Left lung (tissue), 10 donors: ENCODE results near the gene RAB3D. TPM values are rescaled to one million over a fixed set of nuclear protein-coding genes. Genes with fewer than 3 reads are reported as not detected.
"Not testable (repeated sequence)": the region's sequence is repeated elsewhere in the genome, so short reads cannot be mapped to it uniquely, and the experiment has no call there.

Experiments used
- ATAC-seq: fragments of 200-7000 bp; cut with Tn5 transposase; one replicate; pipeline ENCODE4 v1.9.1; 2020; ENCODE audit warnings: moderate library complexity
- DNase-seq, 4 donors: peaks; one replicate each; pipeline ENCODE4 v3.0.0-alpha.2; 2013 to 2020
- H3K27ac ChIP-seq, 2 donors: fragments of 200-600 bp; sonication (generic) in 1 of 2; one replicate each; pipeline versions ENCODE4 v1.5.0 to v1.8.0; 2020 to 2021
- H3K27me3 ChIP-seq, 2 donors: fragments of 200-600 bp; sonication (generic) in 1 of 2; one replicate each; pipeline versions ENCODE4 v1.5.0 to v1.8.0; 2020 to 2021
- H3K36me3 ChIP-seq, 2 donors: fragments of 200-600 bp; sonication (generic) in 1 of 2; one replicate each; pipeline versions ENCODE4 v1.5.0 to v1.8.0; 2020 to 2021
- H3K4me1 ChIP-seq, 2 donors: fragments of 200-600 bp; one replicate each; pipeline ENCODE4 v1.8.0; 2021
- H3K4me3 ChIP-seq, 2 donors: fragments of 200-600 bp; sonication (generic) in 1 of 2; one replicate each; pipeline versions ENCODE4 v1.5.0 to v1.8.0; 2020 to 2021; ENCODE audit warnings: mild to moderate bottlenecking in 1 of 2
- H3K9me3 ChIP-seq, 2 donors: fragments of 200-600 bp; sonication (generic) in 1 of 2; one replicate each; pipeline versions ENCODE4 v1.5.0 to v1.8.0; 2020 to 2021
- CTCF ChIP-seq, 2 donors: fragments of 200-600 bp; sonication (generic) in 1 of 2; IDR thresholded peaks; one replicate each; pipeline versions ENCODE4 v1.5.0 to v1.8.0; 2021; ENCODE audit warnings: antibody characterized with exemption in 2 of 2
- intact Hi-C, 2 donors: fragments of 100-400 bp; cut with DNase I; formaldehyde crosslinking; loops; one replicate each; pipeline versions ENCODE4 v1.11.2 to v1.14.2; 2022
- polyA plus RNA-seq, 6 donors: library from polyadenylated mRNA; unstranded; fragments of 120-200 nt; gene quantifications; one replicate each; pipeline ENCODE4 v1.2.1, GENCODE V29; 2013; ENCODE audit not compliant: insufficient read length in 6 of 6
- total RNA-seq, 2 donors: library from RNA; stranded (reverse); fragmentation: NEBNext Ultra II Directional; extraction: Animal tissue kit (Norgen Biotek cat#: 25700); gene quantifications; one replicate each; pipeline ENCODE4 v1.2.1, GENCODE V29; 2021
- donor health status: DM: no; HTN: yes; CAD: no.
- donor health status: DM: no; HTN: no; CAD: no.

The RAB3D gene
- total and polyA plus RNA-seq, 8 donors: 16.3 to 71.6 (median 19.3) TPM

DNA sequence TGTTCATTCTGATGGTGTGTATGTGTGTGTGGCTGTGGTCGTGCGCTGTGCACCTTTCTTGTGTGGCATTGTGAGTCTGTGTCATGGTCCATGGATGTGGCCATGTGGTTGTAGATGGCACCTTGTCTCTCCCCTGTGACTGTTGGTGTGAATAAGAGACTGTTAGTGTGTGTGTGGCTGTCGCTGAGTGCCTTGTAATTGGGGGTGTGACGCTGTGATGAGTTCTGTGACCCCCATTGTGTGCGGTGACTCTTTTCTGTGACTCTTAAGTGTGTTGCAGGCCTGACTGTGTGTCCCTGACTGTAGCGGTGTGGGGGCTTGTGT, 16.6 kb upstream of the RAB3D start:
- no peak for DNase-seq
- no peak for TF ChIP-seq CTCF (IDR thresholded peaks at IDR 0.05)

GRCh38 chr19:11355160-11356073, 16.0 kb upstream of the RAB3D start, which contains the start of gene PLPPR2:
Gene PLPPR2 (plus strand): TSS chr19:11355432. CDS start chr19:11357674, 2,242 bp downstream.
- peak; percentile 98 for ATAC-seq
- DNase-seq: peak; percentile 74 to 98 (median 90)
- H3K4me3 ChIP-seq: peak within 1 kb of the TSS; percentile 44 to 58
- H3K27me3 ChIP-seq: no peaks in the 10 kb centered on the region
- no peaks in the 10 kb centered on the region for H3K9me3 ChIP-seq
- H3K27ac ChIP-seq: peak within 1 kb of the TSS; percentile 7 to 55
- no peak for TF ChIP-seq CTCF (IDR thresholded peaks at IDR 0.05)
- H3K36me3 ChIP-seq: peaks cover 0 to 12% of the 10 kb centered on the region in 2 donors
- intact Hi-C loops: no loop called here
- peaks cover 0 to 17% of the 10 kb centered on the region in 2 donors for H3K4me1 ChIP-seq

More for the DNA sequence above, 16.6 kb upstream of the RAB3D start:
- ATAC-seq: no peak
- intact Hi-C loops: no loop called here
- no peaks in the 10 kb centered on the region for H3K9me3 ChIP-seq
- H3K4me3 ChIP-seq: peak overlapping the region; percentile 44 to 58
- H3K27ac ChIP-seq: no peak overlapping the region
- no peaks in the 10 kb centered on the region for H3K27me3 ChIP-seq
- peaks cover 0 to 19% of the 10 kb centered on the region in 2 donors for H3K36me3 ChIP-seq
- H3K4me1 ChIP-seq: peaks cover 0 to 17% of the 10 kb centered on the region in 2 donors

DNA sequence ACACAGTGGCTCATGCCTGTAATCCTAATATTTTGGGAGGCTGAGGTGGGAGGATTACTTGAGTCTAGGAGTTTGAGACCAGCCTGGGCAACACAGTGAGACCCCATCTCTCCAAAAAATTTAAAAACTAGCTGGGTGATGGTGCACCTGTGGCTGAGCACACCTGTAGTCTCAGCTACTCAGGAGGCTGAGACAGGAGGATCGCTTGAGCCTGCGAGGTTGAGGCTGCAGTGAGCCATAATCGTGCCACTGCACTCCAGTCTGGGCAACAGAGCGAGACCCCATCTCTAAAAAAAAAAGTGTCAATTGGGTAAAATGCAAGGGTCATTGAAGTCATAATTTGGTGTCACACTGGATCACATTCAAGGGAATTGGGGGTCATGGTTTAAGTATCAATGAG, 14.6 kb upstream of the RAB3D start:
- H3K27ac ChIP-seq, H3K4me3 ChIP-seq, DNase-seq, H3K27me3 ChIP-seq, H3K36me3 ChIP-seq, ATAC-seq, H3K9me3 ChIP-seq, intact Hi-C loops: not testable (repeated sequence)
- peaks cover 0 to 17% of the 10 kb centered on the region in 2 donors for H3K4me1 ChIP-seq

DNA sequence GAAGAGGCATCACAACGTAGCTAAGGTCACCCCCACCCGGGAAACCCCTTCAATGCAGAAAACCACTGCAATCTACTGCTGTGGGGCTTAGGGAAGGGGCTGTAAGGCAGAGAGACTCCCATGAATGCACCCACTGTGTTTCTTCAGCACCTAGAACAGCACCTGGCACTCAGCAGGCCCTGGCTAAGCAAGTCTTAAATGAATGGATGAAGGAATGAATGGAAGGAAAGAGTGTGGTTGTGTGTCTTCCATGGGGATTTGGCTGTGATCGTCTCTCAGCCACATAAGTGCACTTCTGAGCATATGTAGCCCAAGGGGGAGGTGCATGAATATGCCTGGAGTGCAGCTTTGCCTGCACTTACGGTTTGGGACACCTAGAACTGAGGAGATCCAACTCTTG, 9.7 kb upstream of the RAB3D start:
- intact Hi-C loops: no loop called here
- Histone ChIP-seq H3K36me3 (no peaks in the 10 kb centered on the region), H3K27ac (no peak overlapping the region), H3K4me3 (no peak overlapping the region), H3K4me1 (peaks cover 14 to 22% of the 10 kb centered on the region in 2 donors), H3K27me3 (no peaks in the 10 kb centered on the region), H3K9me3 (peaks cover 0 to 7% of the 10 kb centered on the region in 2 donors)
- no peak for DNase-seq
- no peak for TF ChIP-seq CTCF (IDR thresholded peaks at IDR 0.05)
- ATAC-seq: no peak

- peak overlapping the region in 1 of 2 donors; percentile 84 for H3K27ac ChIP-seq
- no peak overlapping the region for H3K4me3 ChIP-seq
- no peak for TF ChIP-seq CTCF (IDR thresholded peaks at IDR 0.05)
- DNase-seq (no peak), ATAC-seq (no peak)
- peaks cover 0 to 7% of the 10 kb centered on the region in 2 donors for H3K9me3 ChIP-seq
- peaks cover 16 to 33% of the 10 kb centered on the region in 2 donors for H3K4me1 ChIP-seq
- no peaks in the 10 kb centered on the region for H3K27me3 ChIP-seq
- intact Hi-C loops: no loop called here
- H3K36me3 ChIP-seq: peaks cover 0 to 3% of the 10 kb centered on the region in 2 donors
These were observed 8.1 kb upstream of the RAB3D start for GRCh38 chr19:11347546-11348039.
